PC-3 (cell line): ENCODE measurements around the gene NALCN.

Experiments
- EZH2 ChIP-seq: fragments of 300-600 bp; sonication (generic); IDR thresholded peaks from one replicate; pipeline ENCODE4 v1.6.1; 2017; ENCODE audit warnings: antibody characterized with exemption, mild to moderate bottlenecking, low read length; ENCODE audit not compliant: unreplicated experiment
- EZH2phosphoT487 ChIP-seq: fragments of 300-600 bp; sonication (generic); IDR thresholded peaks from 2 replicates; pipeline ENCODE4 v1.6.1; 2018; ENCODE audit warnings: mild to moderate bottlenecking, antibody characterized with exemption, low read length, borderline replicate concordance
- TF ChIP-seq, protein P1 (sequence below): fragments of 300-600 bp; sonication (generic); conservative IDR thresholded peaks from 2 replicates; pipeline ENCODE4 v1.5.1; 2017; ENCODE audit warnings: antibody characterized with exemption, low read depth, mild to moderate bottlenecking, low read length

DNA sequence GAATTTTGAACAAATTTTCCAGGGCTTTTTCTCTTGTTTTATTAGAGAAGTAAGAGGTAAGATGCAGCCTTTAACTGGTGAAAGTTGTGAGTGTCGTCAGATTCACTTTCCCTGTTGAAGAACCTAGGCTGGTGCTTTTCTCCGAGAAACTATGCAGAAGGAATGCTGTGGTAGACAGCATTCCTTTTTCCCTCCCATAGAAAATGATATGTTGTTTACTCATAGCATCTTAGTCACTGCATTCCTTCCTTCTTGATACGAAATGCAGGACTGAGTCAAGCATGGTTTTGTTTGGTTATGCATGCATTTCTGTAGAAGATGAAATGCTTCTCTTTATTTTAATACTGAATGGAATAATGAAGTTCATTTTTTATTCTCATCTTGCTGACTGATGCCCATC, 39.6 kb upstream of the NALCN start:
- TF ChIP-seq, protein P1, sequence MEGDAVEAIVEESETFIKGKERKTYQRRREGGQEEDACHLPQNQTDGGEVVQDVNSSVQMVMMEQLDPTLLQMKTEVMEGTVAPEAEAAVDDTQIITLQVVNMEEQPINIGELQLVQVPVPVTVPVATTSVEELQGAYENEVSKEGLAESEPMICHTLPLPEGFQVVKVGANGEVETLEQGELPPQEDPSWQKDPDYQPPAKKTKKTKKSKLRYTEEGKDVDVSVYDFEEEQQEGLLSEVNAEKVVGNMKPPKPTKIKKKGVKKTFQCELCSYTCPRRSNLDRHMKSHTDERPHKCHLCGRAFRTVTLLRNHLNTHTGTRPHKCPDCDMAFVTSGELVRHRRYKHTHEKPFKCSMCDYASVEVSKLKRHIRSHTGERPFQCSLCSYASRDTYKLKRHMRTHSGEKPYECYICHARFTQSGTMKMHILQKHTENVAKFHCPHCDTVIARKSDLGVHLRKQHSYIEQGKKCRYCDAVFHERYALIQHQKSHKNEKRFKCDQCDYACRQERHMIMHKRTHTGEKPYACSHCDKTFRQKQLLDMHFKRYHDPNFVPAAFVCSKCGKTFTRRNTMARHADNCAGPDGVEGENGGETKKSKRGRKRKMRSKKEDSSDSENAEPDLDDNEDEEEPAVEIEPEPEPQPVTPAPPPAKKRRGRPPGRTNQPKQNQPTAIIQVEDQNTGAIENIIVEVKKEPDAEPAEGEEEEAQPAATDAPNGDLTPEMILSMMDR = no peak
- TF ChIP-seq EZH2 = no peak
- TF ChIP-seq EZH2phosphoT487 = no peak
